K562 (cell line): ENCODE results near the gene ZNF816. TPM values are rescaled to one million over a fixed set of nuclear protein-coding genes. Genes with fewer than 3 reads are reported as not detected.
A peak's percentile ranks its signal among the peaks of the same experiment; 100 is the strongest.

Source experiments
- ATAC-seq: fragments of 200-7000 bp; cut with Tn5 transposase; 3 replicates; pipeline ENCODE4 v1.9.1; 2020; ENCODE audit warnings: moderate library complexity
- BruUV-seq: library from RNA; stranded (reverse); fragments of 400-500 nt; replicated peaks from 2 replicates; lab custom pipeline; 2021; lab: Mats Ljungman, UMichigan
- CTCF ChIA-PET: fragments of 300-600 bp; formaldehyde crosslinking; extraction: SDS; loops from one replicate; lab custom pipeline; 2021; ENCODE audit warnings: low intra/inter-chr PET ratio; lab: Yijun Ruan, JAX
- POLR2A ChIA-PET: fragments of 300-600, 350-650 bp; sonication (Branson Sonifier 250); formaldehyde crosslinking; extraction: SDS; loops from one replicate; lab custom pipeline; 2021; ENCODE audit warnings: antibody characterized with exemption, inconsistent platforms; lab: Yijun Ruan, JAX
- DNase-seq, 4 experiments: peaks; one replicate each; pipeline versions ENCODE4 v3.0.0 to v3.0.0-alpha.2; 2011 to 2018; ENCODE audit warnings: low spot score in 3 of 4, mixed read lengths in 3 of 4; ENCODE audit errors: extremely low read depth in 1 of 4
- FAIRE-seq: peaks from 2 replicates; lab custom pipeline; 2011; peaks lifted over from hg19 to GRCh38; lab: Jason Lieb, UNC
- H2AFZ ChIP-seq: 2 replicates; pipeline ENCODE4 v1.6.0; 2011; ENCODE audit warnings: low read depth, low read length, control low read depth, inconsistent platforms
- H3K27ac ChIP-seq: fragments of 200-600 bp; 3 replicates; pipeline ENCODE4 v1.8.0; 2011; ENCODE audit warnings: low read depth, mild to moderate bottlenecking, control low read depth, inconsistent platforms, low read length, moderate library complexity, mixed read lengths; ENCODE audit errors: extremely low read depth
- H3K27me3 ChIP-seq, 2 experiments: fragments of 300-600 bp in 1 of 2; 2 replicates in 1 of 2; 3 replicates in 1 of 2; pipeline versions ENCODE4 v1.6.0 to v1.8.0; 2011; ENCODE audit warnings: inconsistent platforms in 2 of 2, low read length in 2 of 2, mild to moderate bottlenecking in 1 of 2, mixed read lengths in 1 of 2, moderate library complexity in 1 of 2; ENCODE audit not compliant: control insufficient read depth in 2 of 2, insufficient read depth in 2 of 2
- H3K36me3 ChIP-seq: fragments of 300-600 bp; 3 replicates; pipeline ENCODE4 v1.8.0; 2011; ENCODE audit warnings: mild to moderate bottlenecking, low read length, inconsistent platforms; ENCODE audit not compliant: control insufficient read depth, insufficient read depth
- H3K4me1 ChIP-seq, 2 experiments: fragments of 200-600 bp in 1 of 2; replicated peaks in 1 of 2; 2 replicates in 1 of 2; 3 replicates in 1 of 2; pipeline versions ENCODE4 v1.5.1 to v1.8.0; 2011; ENCODE audit warnings: inconsistent platforms in 2 of 2, low read length in 2 of 2, mild to moderate bottlenecking in 1 of 2, mixed read lengths in 1 of 2, moderate library complexity in 1 of 2; ENCODE audit not compliant: control insufficient read depth in 2 of 2, insufficient read depth in 2 of 2
- H3K4me2 ChIP-seq: 2 replicates; pipeline ENCODE4 v1.6.1; 2011; ENCODE audit warnings: low read length, control low read depth, inconsistent platforms, mixed read lengths; ENCODE audit not compliant: insufficient read depth
- H3K4me3 ChIP-seq: fragments of 200-600 bp; sonication (generic), shearing (Covaris generic); 2 replicates; pipeline ENCODE4 v1.5.1; 2016; ENCODE audit warnings: control low read depth, inconsistent platforms
- H3K79me2 ChIP-seq: fragments of 200-600 bp; 3 replicates; pipeline ENCODE4 v1.8.0; 2011; ENCODE audit warnings: low read length, inconsistent platforms; ENCODE audit not compliant: control insufficient read depth, insufficient read depth
- H3K9ac ChIP-seq, 2 experiments: 2 replicates each; pipeline versions ENCODE4 v1.6.0 to v1.6.1; 2011; ENCODE audit warnings: low read depth in 2 of 2, low read length in 2 of 2, control low read depth in 1 of 2, inconsistent platforms in 1 of 2, mild to moderate bottlenecking in 1 of 2, mixed read lengths in 1 of 2; ENCODE audit not compliant: insufficient read depth in 1 of 2
- H3K9me1 ChIP-seq: one replicate; pipeline ENCODE4 v1.6.0; 2011; ENCODE audit warnings: inconsistent platforms, mild to moderate bottlenecking, low read length, moderate library complexity; ENCODE audit not compliant: control insufficient read depth, insufficient read depth
- H3K9me3 ChIP-seq: replicated peaks from 2 replicates; pipeline ENCODE4 v1.5.1; 2011; ENCODE audit warnings: low read depth, low read length, inconsistent platforms; ENCODE audit not compliant: control insufficient read depth, insufficient read depth
- H4K20me1 ChIP-seq: replicated peaks from 2 replicates; pipeline ENCODE4 v1.6.1; 2011; ENCODE audit warnings: low read length, inconsistent platforms, mixed read lengths; ENCODE audit not compliant: control insufficient read depth, insufficient read depth
- HNRNPUL1 ChIP-seq: fragments of 200-400 bp; formaldehyde crosslinking; IDR thresholded peaks from 2 replicates; pipeline ENCODE4 v1.6.1; 2017; ENCODE audit warnings: low read length
- KAT7 ChIP-seq: sonication (generic); formaldehyde crosslinking; IDR thresholded peaks from 2 replicates; pipeline ENCODE4 v1.8.0; 2022; ENCODE audit warnings: missing genetic modification reagents, mild to moderate bottlenecking, borderline replicate concordance
- NKRF ChIP-seq: fragments of 450-650 bp; IDR thresholded peaks from 2 replicates; pipeline ENCODE4 v1.6.1; 2016; ENCODE audit warnings: borderline replicate concordance
- RFX5 ChIP-seq: IDR thresholded peaks from 2 replicates; pipeline ENCODE4 v1.6.1; 2011; ENCODE audit warnings: low read depth, mild to moderate bottlenecking, improper control_type of control experiment, low read length
- ZBTB40 ChIP-seq, 2 experiments: fragments of 450-650 bp in 1 of 2; sonication (generic) in 1 of 2; formaldehyde crosslinking in 1 of 2; IDR thresholded peaks; 2 replicates each; pipeline versions ENCODE4 v1.7.1 to v1.9.0; 2016 to 2022; ENCODE audit warnings: inconsistent platforms in 1 of 2, mild to moderate bottlenecking in 1 of 2, missing genetic modification reagents in 1 of 2
- WGBS: fragments of 100-300 bp; shearing (Covaris generic); methylation state at CpG from one replicate; pipeline ENCODE4 v1.1.6; 2016; ENCODE audit warnings: low coverage, mixed read lengths; ENCODE audit not compliant: insufficient coverage; ENCODE audit errors: missing lambda C conversion rate; 5-methylcytosine and 5-hydroxymethylcytosine counted together
- in situ Hi-C: fragments of 300-500 bp; cut with MboI; formaldehyde crosslinking; loops from 4 replicates; pipeline ENCODE4 v1.15.0; 2018; ENCODE audit warnings: inconsistent platforms, mixed read lengths
- intact Hi-C: fragments of 100-400 bp; cut with micrococcal nuclease; formaldehyde crosslinking; loops from 2 replicates; pipeline ENCODE4 v1.14.2; 2022
- polyA plus RNA-seq, 8 experiments: library from polyadenylated mRNA; depleted of rRNA in 4 of 8; stranded (reverse) in 5 of 8; unstranded in 3 of 8; fragments of >200 nt; fragmentation: Nextera tagmentation in 2 of 8; fragmentation: Illumina TruSeq in 1 of 8; extraction: Ambion mirVana in 2 of 8; extraction: Trizol in 1 of 8; gene quantifications; 2 replicates each; pipeline versions ENCODE4 v1.2.1 to v1.2.3, GENCODE V29; 2011 to 2014; ENCODE audit warnings: inconsistent platforms in 1 of 8, missing spikeins in 1 of 8
- total RNA-seq, 7 experiments: library from RNA; depleted of rRNA in 6 of 7; stranded (reverse); fragments of >200 nt in 6 of 7; fragmentation: Illumina TruSeq in 2 of 7; extraction: Trizol in 2 of 7; gene quantifications; 2 replicates each; pipeline versions ENCODE4 v1.2.1 to v1.2.3, GENCODE V29; 2011 to 2021; ENCODE audit warnings: low replicate concordance in 1 of 7

Gene ZNF816
- total and polyA plus RNA-seq, 9 of the 15 experiments (the other 6 are each of a cell fraction or from before 2014, with no cell fraction given), result 8.6 to 23.4 (median 13.0) TPM

- Histone ChIP-seq H3K9ac (peak within 1 kb of the TSS; percentile 97 to 99), H3K27me3 (no peaks in the 10 kb centered on the region), H2AFZ (peak within 1 kb of the TSS; percentile 97), H3K27ac (peak within 1 kb of the TSS; percentile 98), H3K79me2 (peaks cover 29% of the 10 kb centered on the region), H3K4me1 (peaks cover 11 to 13% of the 10 kb centered on the region in 2 experiments; a peak in 3 of 5 replicates), H3K4me3 (peak within 1 kb of the TSS; percentile 66), H4K20me1 (no peaks in the 10 kb centered on the region), H3K36me3 (peaks cover 29% of the 10 kb centered on the region; the same call in 2 of the 3 replicates), H3K9me3 (no peaks in the 10 kb centered on the region), H3K9me1 (no peaks in the 10 kb centered on the region), H3K4me2 (peak within 1 kb of the TSS; percentile 88)
- peak; percentile 75 for FAIRE-seq
- ChIA-PET POLR2A (interaction anchor here (1.4 to 2.1 kb wide), 2 partner anchors 11 to 12 kb away, joined by 3 to 9 read pairs; no protein-coding TSS in a partner anchor), CTCF (no interaction called here)
- 3% methylated on average over 36 of the region's 55 CpGs for WGBS
- DNase-seq, result peak; percentile 88 to 92 (median 91)
- BruUV-seq, result TSS peak; percentile 78
- in situ Hi-C loops, result no loop called here
- ATAC-seq, result peak; percentile 98
- intact Hi-C loops, result no loop called here
- 0 out of 2 replicates have a peak, but pooled peaks have one; percentile 49 for TF ChIP-seq HNRNPUL1
- 0 out of 2 replicates have a peak, but pooled peaks have one; percentile 43 for TF ChIP-seq KAT7 (CRISPR knock-in tag)
- TF ChIP-seq ZBTB40 (IDR thresholded peaks at IDR 0.05), result 0 out of 2 replicates have a peak, but pooled peaks have one; percentile 26
- TF ChIP-seq ZBTB40 (CRISPR knock-in tag; IDR thresholded peaks at IDR 0.05), result no peak
- peak; percentile 75 for TF ChIP-seq NKRF
- no peak for TF ChIP-seq RFX5
Observed at GRCh38 chr19:52922841-52923777, 39.6 kb downstream of the ZNF816 start, which contains the start of gene ZNF888. Gene ZNF888 (minus strand): TSS chr19:52923428. CDS start chr19:52917873, 5,555 bp downstream.
